B cell (primary cell): ENCODE data around the gene CPOX.

Experiments
- EZH2 ChIP-seq: IDR thresholded peaks from 2 replicates; pipeline ENCODE4 v1.6.1; 2012; ENCODE audit warnings: borderline replicate concordance, low read depth, mild to moderate bottlenecking, moderate library complexity, low read length; ENCODE audit not compliant: insufficient read depth, poor library complexity, severe bottlenecking
- TF ChIP-seq, protein P1 (sequence below): fragments of 200-600 bp; IDR thresholded peaks from one replicate; pipeline ENCODE4 v1.8.0; 2022; ENCODE audit warnings: antibody characterized with exemption, mild to moderate bottlenecking

DNA sequence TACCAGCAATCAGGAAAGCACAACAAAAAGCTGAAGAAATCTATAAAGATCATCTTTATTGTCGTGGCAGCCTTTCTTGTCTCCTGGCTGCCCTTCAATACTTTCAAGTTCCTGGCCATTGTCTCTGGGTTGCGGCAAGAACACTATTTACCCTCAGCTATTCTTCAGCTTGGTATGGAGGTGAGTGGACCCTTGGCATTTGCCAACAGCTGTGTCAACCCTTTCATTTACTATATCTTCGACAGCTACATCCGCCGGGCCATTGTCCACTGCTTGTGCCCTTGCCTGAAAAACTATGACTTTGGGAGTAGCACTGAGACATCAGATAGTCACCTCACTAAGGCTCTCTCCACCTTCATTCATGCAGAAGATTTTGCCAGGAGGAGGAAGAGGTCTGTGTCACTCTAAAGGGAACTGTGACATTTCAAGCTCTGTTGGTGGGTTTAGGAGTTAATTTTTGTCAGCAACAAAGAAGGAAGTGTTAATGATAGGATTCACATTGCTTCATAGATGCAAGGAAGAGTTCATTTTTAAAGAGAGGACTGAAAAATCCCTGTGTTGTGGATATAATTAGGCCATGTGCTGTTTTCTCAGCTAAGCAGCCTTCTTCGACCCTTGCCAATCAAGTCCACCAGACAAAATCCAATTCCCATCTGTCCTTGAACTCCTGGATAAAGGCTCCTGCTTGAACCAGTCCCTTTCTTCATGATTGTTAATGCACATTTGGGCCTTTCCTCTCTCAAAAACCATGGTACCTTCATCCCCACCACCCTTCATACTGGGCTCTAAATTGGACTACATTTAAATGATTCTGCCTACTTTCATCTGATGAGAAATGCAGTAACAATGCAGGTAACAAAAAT, 60.5 kb downstream of the CPOX start:
- no peak for TF ChIP-seq EZH2
- TF ChIP-seq, protein P1, sequence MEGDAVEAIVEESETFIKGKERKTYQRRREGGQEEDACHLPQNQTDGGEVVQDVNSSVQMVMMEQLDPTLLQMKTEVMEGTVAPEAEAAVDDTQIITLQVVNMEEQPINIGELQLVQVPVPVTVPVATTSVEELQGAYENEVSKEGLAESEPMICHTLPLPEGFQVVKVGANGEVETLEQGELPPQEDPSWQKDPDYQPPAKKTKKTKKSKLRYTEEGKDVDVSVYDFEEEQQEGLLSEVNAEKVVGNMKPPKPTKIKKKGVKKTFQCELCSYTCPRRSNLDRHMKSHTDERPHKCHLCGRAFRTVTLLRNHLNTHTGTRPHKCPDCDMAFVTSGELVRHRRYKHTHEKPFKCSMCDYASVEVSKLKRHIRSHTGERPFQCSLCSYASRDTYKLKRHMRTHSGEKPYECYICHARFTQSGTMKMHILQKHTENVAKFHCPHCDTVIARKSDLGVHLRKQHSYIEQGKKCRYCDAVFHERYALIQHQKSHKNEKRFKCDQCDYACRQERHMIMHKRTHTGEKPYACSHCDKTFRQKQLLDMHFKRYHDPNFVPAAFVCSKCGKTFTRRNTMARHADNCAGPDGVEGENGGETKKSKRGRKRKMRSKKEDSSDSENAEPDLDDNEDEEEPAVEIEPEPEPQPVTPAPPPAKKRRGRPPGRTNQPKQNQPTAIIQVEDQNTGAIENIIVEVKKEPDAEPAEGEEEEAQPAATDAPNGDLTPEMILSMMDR, result no peak
